Adrenal gland (tissue), 5 donors: ENCODE results near the gene ZC3H12C.

ENCODE experiments used
- CTCF ChIP-seq, 6 experiments: fragments of 450-650 bp in 4 of 6; fragments of 200-600 bp in 2 of 6; sonication (generic) in 1 of 6; IDR thresholded peaks; 1 replicate in 5 of 6; 2 replicates in 1 of 6; pipeline versions ENCODE4 v1.5.1 to v1.8.0; 2016 to 2021; ENCODE audit warnings: antibody characterized with exemption in 6 of 6, mild to moderate bottlenecking in 2 of 6, moderate library complexity in 1 of 6
- POLR2A ChIP-seq, 2 donors: fragments of 450-650 bp; IDR thresholded peaks; one replicate each; pipeline ENCODE4 v1.6.1; 2017; ENCODE audit warnings: antibody characterized with exemption in 2 of 2, mild to moderate bottlenecking in 2 of 2, moderate library complexity in 1 of 2
- donor health status: DM: no; HTN: no; CAD: no.

- TF ChIP-seq CTCF (IDR thresholded peaks at IDR 0.05) (no peak), POLR2A (IDR thresholded peaks at IDR 0.05) (peak in 1 of 2 donors; percentile 15)
Measured at GRCh38 chr11:110121204-110121603, 28.0 kb downstream of the ZC3H12C start.
